Mesendoderm (in vitro differentiated cells): Measurements from ENCODE around the gene CNTN2.

Experiments
- DNase-seq: peaks from one replicate; pipeline ENCODE4 v3.0.0; 2013
- H2AK5ac ChIP-seq: 2 replicates; pipeline ENCODE4 v1.6.1; 2013; ENCODE audit warnings: low read length, inconsistent platforms
- H2BK120ac ChIP-seq: 2 replicates; pipeline ENCODE4 v1.6.1; 2013; ENCODE audit warnings: low read depth, mild to moderate bottlenecking, low read length, moderate library complexity, mixed read lengths
- H2BK15ac ChIP-seq: replicated peaks from 2 replicates; pipeline ENCODE4 v1.6.1; 2013; ENCODE audit warnings: low read depth, mild to moderate bottlenecking, moderate library complexity
- H2BK5ac ChIP-seq: 2 replicates; pipeline ENCODE4 v1.6.1; 2013; ENCODE audit warnings: low read length, inconsistent platforms
- H3K18ac ChIP-seq: 2 replicates; pipeline ENCODE4 v1.6.1; 2013; ENCODE audit warnings: mild to moderate bottlenecking, low read length, mixed read lengths
- H3K23ac ChIP-seq: one replicate; pipeline ENCODE4 v1.6.1; 2013; ENCODE audit warnings: low read length
- H3K27ac ChIP-seq: 2 replicates; pipeline ENCODE4 v1.5.1; 2013; ENCODE audit warnings: low read depth, mild to moderate bottlenecking, inconsistent platforms, low read length, moderate library complexity
- H3K27me3 ChIP-seq: 2 replicates; pipeline ENCODE4 v1.6.1; 2013; ENCODE audit warnings: low read length, control low read depth, mild to moderate bottlenecking, inconsistent platforms; ENCODE audit not compliant: insufficient read depth, poor library complexity
- H3K36me3 ChIP-seq: 2 replicates; pipeline ENCODE4 v1.6.1; 2013; ENCODE audit warnings: low read length, inconsistent platforms; ENCODE audit not compliant: control insufficient read depth, insufficient read depth
- H3K4ac ChIP-seq: one replicate; pipeline ENCODE4 v1.6.1; 2013; ENCODE audit warnings: low read depth, mild to moderate bottlenecking, low read length, moderate library complexity
- H3K4me1 ChIP-seq: 2 replicates; pipeline ENCODE4 v1.6.1; 2013; ENCODE audit warnings: low read depth, low read length, inconsistent platforms; ENCODE audit not compliant: control insufficient read depth
- H3K4me2 ChIP-seq: 2 replicates; pipeline ENCODE4 v1.6.1; 2013; ENCODE audit warnings: low read length
- H3K4me3 ChIP-seq: 2 replicates; pipeline ENCODE4 v1.5.1; 2013; ENCODE audit warnings: mild to moderate bottlenecking, low read length
- H3K56ac ChIP-seq: one replicate; pipeline ENCODE4 v1.6.1; 2013; ENCODE audit warnings: low read length
- H3K79me1 ChIP-seq: 2 replicates; pipeline ENCODE4 v1.6.1; 2013; ENCODE audit warnings: low read length, inconsistent platforms
- H3K79me2 ChIP-seq: 2 replicates; pipeline ENCODE4 v1.6.1; 2013; ENCODE audit warnings: mild to moderate bottlenecking, low read length; ENCODE audit not compliant: control insufficient read depth, insufficient read depth
- H3K9ac ChIP-seq: 2 replicates; pipeline ENCODE4 v1.6.1; 2013; ENCODE audit warnings: low read length, inconsistent platforms
- H4K5ac ChIP-seq: one replicate; pipeline ENCODE4 v1.6.1; 2013; ENCODE audit warnings: low read length
- H4K8ac ChIP-seq: one replicate; pipeline ENCODE4 v1.6.1; 2013; ENCODE audit warnings: low read depth, mild to moderate bottlenecking, control low read depth, low read length, moderate library complexity
- WGBS: extraction: QIAGEN DNeasy Blood & Tissue Kit; methylation state at CpG from one replicate; pipeline ENCODE4 v1.1.7; 2013; ENCODE audit warnings: low lambda C conversion rate, missing lambda C conversion rate; ENCODE audit not compliant: insufficient coverage; ENCODE audit errors: extremely low coverage; 5-methylcytosine and 5-hydroxymethylcytosine counted together

Gene CNTN2

DNA sequence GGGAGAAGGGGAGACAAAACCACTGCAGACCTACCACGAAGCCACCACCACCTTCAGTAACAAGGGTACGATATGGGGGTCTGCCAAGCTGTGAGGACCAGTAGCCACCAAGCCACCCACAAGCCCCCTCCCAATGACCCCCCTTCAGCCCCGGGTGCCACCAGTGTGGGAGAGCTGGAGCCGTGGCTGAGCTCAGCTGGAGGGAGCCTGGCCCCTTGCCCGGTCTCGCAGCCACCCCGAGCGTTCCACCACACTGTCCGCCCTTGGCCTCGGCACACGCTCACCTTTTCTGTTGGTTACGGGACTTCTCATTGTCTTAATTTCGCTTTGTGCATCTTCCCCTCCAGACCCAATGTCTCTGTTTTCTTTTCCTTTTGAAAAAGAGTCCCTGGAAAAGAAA, 26.4 kb upstream of the CNTN2 start:
- Histone ChIP-seq H2AK5ac (no peak overlapping the region), H3K18ac (no peak overlapping the region), H3K23ac (no peak overlapping the region), H3K4me3 (no peak overlapping the region), H4K5ac (no peak overlapping the region), H3K56ac (no peak overlapping the region), H3K27me3 (no peaks in the 10 kb centered on the region), H3K79me2 (no peaks in the 10 kb centered on the region), H3K4me1 (peaks cover 3% of the 10 kb centered on the region), H2BK120ac (no peak overlapping the region), H3K4ac (no peak overlapping the region), H4K8ac (no peak overlapping the region), H2BK5ac (no peak overlapping the region), H3K4me2 (no peak overlapping the region), H2BK15ac (no peak overlapping the region), H3K36me3 (no peaks in the 10 kb centered on the region), H3K79me1 (no peaks in the 10 kb centered on the region), H3K9ac (no peak overlapping the region), H3K27ac (no peak overlapping the region)
- WGBS, result no CpG with 5 or more reads among the region's 13 CpGs
- no peak for DNase-seq

DNA sequence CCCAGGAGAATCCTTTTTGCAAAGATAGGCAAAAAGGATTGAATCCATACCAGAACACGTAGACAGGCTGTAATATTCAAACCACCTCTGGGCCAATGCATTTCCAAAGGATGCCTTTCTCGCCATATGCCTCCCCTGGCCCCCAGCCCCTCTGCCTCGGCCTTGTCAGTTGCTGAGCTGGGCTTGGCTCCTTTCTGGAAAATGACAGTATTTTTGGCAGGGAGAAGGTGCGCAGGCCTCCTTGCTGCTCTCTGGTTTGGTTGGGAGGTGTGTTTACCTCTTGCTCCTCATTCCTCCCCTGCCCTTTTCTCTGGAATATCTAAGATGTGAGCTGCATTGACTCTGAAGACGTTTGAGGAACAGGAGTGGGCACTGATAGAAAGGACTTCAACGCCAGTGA, 26.0 kb upstream of the CNTN2 start:
- whole genome bisulfite sequencing, result no CpG with 5 or more reads among the region's 6 CpGs
- H3K56ac ChIP-seq, result no peak overlapping the region
- H3K4me2 ChIP-seq, result no peak overlapping the region
- H3K36me3 ChIP-seq, result no peaks in the 10 kb centered on the region
- H3K27me3 ChIP-seq, result no peaks in the 10 kb centered on the region
- H3K79me1 ChIP-seq, result no peaks in the 10 kb centered on the region
- no peaks in the 10 kb centered on the region for H3K79me2 ChIP-seq
- no peak overlapping the region for H2AK5ac ChIP-seq
- H4K5ac ChIP-seq, result no peak overlapping the region
- H3K27ac ChIP-seq, result no peak overlapping the region
- H3K23ac ChIP-seq, result no peak overlapping the region
- no peak overlapping the region for H3K4me3 ChIP-seq
- no peak for DNase-seq
- no peak overlapping the region for H2BK5ac ChIP-seq
- no peak overlapping the region for H3K9ac ChIP-seq
- no peak overlapping the region for H4K8ac ChIP-seq
- H3K18ac ChIP-seq, result no peak overlapping the region
- H3K4me1 ChIP-seq, result peaks cover 3% of the 10 kb centered on the region
- no peak overlapping the region for H3K4ac ChIP-seq
- H2BK15ac ChIP-seq, result no peak overlapping the region
- H2BK120ac ChIP-seq, result no peak overlapping the region

DNA sequence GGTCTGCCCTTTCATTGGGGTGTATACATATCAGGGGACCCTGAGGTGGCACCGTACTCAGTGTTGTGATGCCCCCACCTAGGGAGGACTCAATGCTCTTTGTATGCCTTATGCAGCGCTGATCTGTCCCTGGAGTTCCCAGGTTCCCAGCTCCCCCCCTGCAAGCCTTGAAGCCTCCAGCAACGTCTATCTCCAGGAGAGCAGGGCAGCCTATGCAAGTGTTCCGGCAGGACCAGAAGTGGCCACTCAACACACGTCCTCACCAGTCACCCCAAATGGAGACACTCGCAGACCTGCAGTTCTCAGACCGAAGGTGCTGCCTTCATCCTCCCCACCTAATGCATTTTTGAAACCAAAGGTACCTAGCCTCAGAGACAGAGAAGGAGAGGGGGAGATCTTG, 25.2 kb upstream of the CNTN2 start:
- Histone ChIP-seq H3K27ac (no peak overlapping the region), H3K27me3 (no peaks in the 10 kb centered on the region), H3K18ac (no peak overlapping the region), H3K36me3 (no peaks in the 10 kb centered on the region), H3K4me1 (peaks cover 2% of the 10 kb centered on the region), H3K79me2 (no peaks in the 10 kb centered on the region), H3K4me3 (no peak overlapping the region), H2BK120ac (no peak overlapping the region), H4K5ac (no peak overlapping the region), H2AK5ac (no peak overlapping the region), H3K9ac (no peak overlapping the region), H4K8ac (no peak overlapping the region), H3K4ac (no peak overlapping the region), H2BK15ac (no peak overlapping the region), H3K79me1 (no peaks in the 10 kb centered on the region), H3K56ac (no peak overlapping the region), H3K23ac (no peak overlapping the region), H3K4me2 (no peak overlapping the region), H2BK5ac (no peak overlapping the region)
- no CpG with 5 or more reads among the region's 7 CpGs for WGBS
- DNase-seq, result no peak

DNA sequence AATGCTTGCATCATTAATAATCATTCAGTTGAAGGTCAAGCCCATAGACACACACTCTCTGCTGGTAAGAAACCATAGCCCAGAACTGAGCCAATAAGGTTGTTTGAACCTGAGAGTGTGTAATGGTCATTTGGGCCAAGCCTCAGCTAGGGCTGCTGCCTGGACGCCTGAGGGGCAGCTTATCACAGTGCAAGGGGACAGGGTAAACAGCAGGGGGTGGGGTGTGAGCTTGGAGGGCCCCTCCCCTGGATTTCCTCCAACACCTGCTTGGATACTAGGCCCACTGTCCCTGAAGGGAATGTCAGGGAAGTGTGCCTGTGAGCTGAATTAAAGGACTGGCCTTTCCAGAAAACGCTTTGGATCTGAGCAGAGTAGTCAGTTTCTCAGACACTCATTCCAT, 24.6 kb upstream of the CNTN2 start:
- no CpG with 5 or more reads among the region's 2 CpGs for WGBS
- H2BK15ac ChIP-seq, result no peak overlapping the region
- no peak overlapping the region for H3K4me2 ChIP-seq
- H3K18ac ChIP-seq, result no peak overlapping the region
- no peak overlapping the region for H3K9ac ChIP-seq
- H2BK5ac ChIP-seq, result no peak overlapping the region
- H3K23ac ChIP-seq, result no peak overlapping the region
- no peaks in the 10 kb centered on the region for H3K79me1 ChIP-seq
- no peak overlapping the region for H3K4ac ChIP-seq
- no peaks in the 10 kb centered on the region for H3K79me2 ChIP-seq
- no peak overlapping the region for H3K56ac ChIP-seq
- no peak overlapping the region for H3K4me3 ChIP-seq
- H3K4me1 ChIP-seq, result no peaks in the 10 kb centered on the region
- no peak overlapping the region for H4K8ac ChIP-seq
- no peak overlapping the region for H3K27ac ChIP-seq
- no peaks in the 10 kb centered on the region for H3K27me3 ChIP-seq
- no peak overlapping the region for H2AK5ac ChIP-seq
- DNase-seq, result no peak
- no peak overlapping the region for H2BK120ac ChIP-seq
- H3K36me3 ChIP-seq, result no peaks in the 10 kb centered on the region
- H4K5ac ChIP-seq, result no peak overlapping the region

DNA sequence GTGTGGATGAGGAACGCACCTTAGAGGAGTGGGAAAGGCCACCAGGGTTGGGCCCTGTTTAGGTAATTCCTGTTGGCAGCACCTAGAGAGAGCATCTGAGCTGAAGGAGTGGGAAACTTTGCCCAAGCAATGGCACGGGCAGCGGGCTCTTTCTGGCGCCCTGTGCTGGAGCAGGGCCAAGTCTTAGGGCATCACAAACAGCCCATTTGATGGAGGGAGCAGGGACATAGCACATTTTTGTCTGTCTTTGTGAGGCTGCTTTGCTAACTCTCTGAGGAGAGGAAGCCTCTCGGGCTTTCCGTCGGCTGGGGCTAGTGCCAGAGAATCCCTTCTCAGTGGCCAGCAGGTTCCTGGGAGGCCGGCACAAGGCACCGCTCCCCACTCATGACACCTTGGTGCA, 22.5 kb upstream of the CNTN2 start:
- H3K36me3 ChIP-seq, result no peaks in the 10 kb centered on the region
- DNase-seq, result no peak
- H2BK15ac ChIP-seq, result no peak overlapping the region
- no peak overlapping the region for H4K8ac ChIP-seq
- H3K56ac ChIP-seq, result no peak overlapping the region
- H3K18ac ChIP-seq, result no peak overlapping the region
- no peak overlapping the region for H3K4me2 ChIP-seq
- H2AK5ac ChIP-seq, result no peak overlapping the region
- H4K5ac ChIP-seq, result no peak overlapping the region
- no peaks in the 10 kb centered on the region for H3K27me3 ChIP-seq
- H3K79me1 ChIP-seq, result no peaks in the 10 kb centered on the region
- H2BK5ac ChIP-seq, result no peak overlapping the region
- no peaks in the 10 kb centered on the region for H3K79me2 ChIP-seq
- no peak overlapping the region for H3K4ac ChIP-seq
- no peak overlapping the region for H3K27ac ChIP-seq
- no peak overlapping the region for H3K9ac ChIP-seq
- H3K23ac ChIP-seq, result no peak overlapping the region
- H3K4me1 ChIP-seq, result no peaks in the 10 kb centered on the region
- no peak overlapping the region for H2BK120ac ChIP-seq
- H3K4me3 ChIP-seq, result no peak overlapping the region
- WGBS, result no CpG with 5 or more reads among the region's 9 CpGs

DNA sequence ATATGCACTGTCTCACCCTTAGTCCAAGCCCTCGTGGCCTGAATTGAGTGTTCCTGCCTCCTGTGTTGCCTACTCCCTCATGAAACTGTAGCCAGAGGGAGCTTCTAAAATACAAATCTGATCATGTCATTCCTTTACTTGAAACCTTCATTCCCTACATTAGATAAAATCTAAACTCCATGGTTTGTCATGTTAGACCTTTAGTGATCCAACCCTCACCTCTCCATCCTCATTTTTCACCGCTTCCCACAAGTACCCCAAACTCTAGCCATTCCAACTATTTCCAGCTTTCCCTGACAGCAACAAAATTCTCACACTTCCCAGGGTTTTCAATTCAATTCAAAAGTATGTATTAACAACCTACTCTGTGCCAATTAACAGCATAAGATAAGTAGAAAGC, 18.3 kb upstream of the CNTN2 start:
- no peak overlapping the region for H3K4me3 ChIP-seq
- H3K79me1 ChIP-seq, result no peaks in the 10 kb centered on the region
- no peak overlapping the region for H2BK15ac ChIP-seq
- no peak overlapping the region for H3K4ac ChIP-seq
- H4K8ac ChIP-seq, result no peak overlapping the region
- H3K23ac ChIP-seq, result no peak overlapping the region
- no peaks in the 10 kb centered on the region for H3K27me3 ChIP-seq
- no peak overlapping the region for H3K56ac ChIP-seq
- no peak overlapping the region for H2BK120ac ChIP-seq
- no peak overlapping the region for H2AK5ac ChIP-seq
- H3K18ac ChIP-seq, result no peak overlapping the region
- no peaks in the 10 kb centered on the region for H3K79me2 ChIP-seq
- H2BK5ac ChIP-seq, result no peak overlapping the region
- no peak overlapping the region for H3K4me2 ChIP-seq
- no peaks in the 10 kb centered on the region for H3K4me1 ChIP-seq
- no peak overlapping the region for H3K27ac ChIP-seq
- DNase-seq, result no peak
- no CpG with 5 or more reads among the region's 2 CpGs for WGBS
- H3K36me3 ChIP-seq, result no peaks in the 10 kb centered on the region
- no peak overlapping the region for H4K5ac ChIP-seq
- H3K9ac ChIP-seq, result no peak overlapping the region
